Peyer's patch (tissue), 4 donors: ENCODE results near the gene PPFIBP1.

ENCODE experiments used
- POLR2A ChIP-seq, 2 donors: fragments of 450-650 bp; IDR thresholded peaks; one replicate each; pipeline ENCODE4 v1.5.1; 2017; ENCODE audit warnings: antibody characterized with exemption in 2 of 2, mild to moderate bottlenecking in 2 of 2, moderate library complexity in 2 of 2
- TF ChIP-seq, protein P1 (sequence below), 6 experiments: fragments of 450-650 bp in 4 of 6; fragments of 200-600 bp in 2 of 6; sonication (generic) in 1 of 6; IDR thresholded peaks; one replicate each; pipeline ENCODE4 v1.5.1; 2017 to 2019; ENCODE audit warnings: antibody characterized with exemption in 6 of 6, mild to moderate bottlenecking in 3 of 6, moderate library complexity in 1 of 6

DNA sequence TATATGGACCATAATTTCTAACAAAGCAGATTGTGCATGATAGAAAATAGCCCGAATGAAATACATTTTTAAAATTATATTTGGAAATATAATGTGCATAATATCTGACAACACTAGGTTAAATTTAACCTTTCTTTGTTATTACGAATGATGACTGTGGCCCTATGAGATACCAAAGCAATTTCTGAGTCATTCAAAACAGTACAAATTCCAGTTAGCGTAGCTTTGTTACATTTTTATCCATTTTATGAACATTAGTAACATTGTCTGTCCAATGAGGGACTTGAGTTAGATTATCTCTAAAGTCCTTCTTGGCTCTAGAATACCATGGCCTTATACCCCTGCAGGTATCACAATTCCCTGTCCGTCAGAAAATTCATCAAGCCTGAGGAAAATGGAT is 133.3 kb downstream of the PPFIBP1 start:
- TF ChIP-seq, protein P1, sequence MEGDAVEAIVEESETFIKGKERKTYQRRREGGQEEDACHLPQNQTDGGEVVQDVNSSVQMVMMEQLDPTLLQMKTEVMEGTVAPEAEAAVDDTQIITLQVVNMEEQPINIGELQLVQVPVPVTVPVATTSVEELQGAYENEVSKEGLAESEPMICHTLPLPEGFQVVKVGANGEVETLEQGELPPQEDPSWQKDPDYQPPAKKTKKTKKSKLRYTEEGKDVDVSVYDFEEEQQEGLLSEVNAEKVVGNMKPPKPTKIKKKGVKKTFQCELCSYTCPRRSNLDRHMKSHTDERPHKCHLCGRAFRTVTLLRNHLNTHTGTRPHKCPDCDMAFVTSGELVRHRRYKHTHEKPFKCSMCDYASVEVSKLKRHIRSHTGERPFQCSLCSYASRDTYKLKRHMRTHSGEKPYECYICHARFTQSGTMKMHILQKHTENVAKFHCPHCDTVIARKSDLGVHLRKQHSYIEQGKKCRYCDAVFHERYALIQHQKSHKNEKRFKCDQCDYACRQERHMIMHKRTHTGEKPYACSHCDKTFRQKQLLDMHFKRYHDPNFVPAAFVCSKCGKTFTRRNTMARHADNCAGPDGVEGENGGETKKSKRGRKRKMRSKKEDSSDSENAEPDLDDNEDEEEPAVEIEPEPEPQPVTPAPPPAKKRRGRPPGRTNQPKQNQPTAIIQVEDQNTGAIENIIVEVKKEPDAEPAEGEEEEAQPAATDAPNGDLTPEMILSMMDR (IDR thresholded peaks at IDR 0.05) = no peak
- TF ChIP-seq POLR2A (IDR thresholded peaks at IDR 0.05) = no peak
